ENCODE data around the gene DUSP22.
A peak's percentile ranks its signal among the peaks of the same experiment; 100 is the strongest.

DUSP22 gene

GRCh38 chr6:257774-258173 lies 34.5 kb upstream of the DUSP22 start:
- Histone ChIP-seq H3K4me3 (ENCODE audit: low read length) (no peak overlapping the region), H3K4me1 (ENCODE audit: low read length) (peaks cover 43% of the 10 kb centered on the region), H3K27me3 (ENCODE audit: low read depth, low read length) (no peaks in the 10 kb centered on the region), H4K20me1 (ENCODE audit: insufficient read depth, low read length) (no peaks in the 10 kb centered on the region), H3K9ac (ENCODE audit: low read length) (no peak overlapping the region), H3K9me3 (ENCODE audit: insufficient read depth, low read length) (no peaks in the 10 kb centered on the region), H3K36me3 (replicated peaks; ENCODE audit: low read depth, low read length) (no peaks in the 10 kb centered on the region), H3K79me2 (ENCODE audit: low read length) (no peaks in the 10 kb centered on the region), H2AFZ (ENCODE audit: low read depth, low read length) (no peak overlapping the region), H3K4me2 (ENCODE audit: low read length) (peak overlapping the region; percentile 27; the same call in 1 of the 2 replicates), H3K27ac (ENCODE audit: low read length) (no peak overlapping the region)
- TF ChIP-seq, protein P1, sequence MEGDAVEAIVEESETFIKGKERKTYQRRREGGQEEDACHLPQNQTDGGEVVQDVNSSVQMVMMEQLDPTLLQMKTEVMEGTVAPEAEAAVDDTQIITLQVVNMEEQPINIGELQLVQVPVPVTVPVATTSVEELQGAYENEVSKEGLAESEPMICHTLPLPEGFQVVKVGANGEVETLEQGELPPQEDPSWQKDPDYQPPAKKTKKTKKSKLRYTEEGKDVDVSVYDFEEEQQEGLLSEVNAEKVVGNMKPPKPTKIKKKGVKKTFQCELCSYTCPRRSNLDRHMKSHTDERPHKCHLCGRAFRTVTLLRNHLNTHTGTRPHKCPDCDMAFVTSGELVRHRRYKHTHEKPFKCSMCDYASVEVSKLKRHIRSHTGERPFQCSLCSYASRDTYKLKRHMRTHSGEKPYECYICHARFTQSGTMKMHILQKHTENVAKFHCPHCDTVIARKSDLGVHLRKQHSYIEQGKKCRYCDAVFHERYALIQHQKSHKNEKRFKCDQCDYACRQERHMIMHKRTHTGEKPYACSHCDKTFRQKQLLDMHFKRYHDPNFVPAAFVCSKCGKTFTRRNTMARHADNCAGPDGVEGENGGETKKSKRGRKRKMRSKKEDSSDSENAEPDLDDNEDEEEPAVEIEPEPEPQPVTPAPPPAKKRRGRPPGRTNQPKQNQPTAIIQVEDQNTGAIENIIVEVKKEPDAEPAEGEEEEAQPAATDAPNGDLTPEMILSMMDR (IDR thresholded peaks at IDR 0.05; ENCODE audit: low read depth, low read length) = no peak
- no peak for TF ChIP-seq EZH2phosphoT487 (IDR thresholded peaks at IDR 0.05; ENCODE audit: low read depth)

DNA sequence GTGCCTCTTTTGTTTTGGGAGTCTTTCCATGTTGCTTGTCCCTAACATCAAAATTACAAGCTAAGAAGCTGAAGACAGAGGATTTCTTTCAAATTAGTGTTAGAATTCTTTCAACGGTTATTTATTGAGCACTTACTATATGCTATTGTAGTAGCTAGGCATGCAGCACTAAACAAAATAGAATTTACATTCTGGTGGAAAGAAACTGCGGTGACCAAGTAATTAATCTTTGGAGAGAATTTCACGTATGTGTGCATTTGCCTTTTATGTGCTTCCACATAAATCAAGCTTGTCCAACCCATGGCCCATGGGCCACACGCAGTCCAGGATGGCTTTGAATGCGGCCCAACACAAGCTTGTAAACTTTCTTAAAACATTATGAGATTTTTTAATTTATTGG lies 33.0 kb upstream of the DUSP22 start:
- no peaks in the 10 kb centered on the region for H4K20me1 ChIP-seq (ENCODE audit: insufficient read depth, low read length)
- no peaks in the 10 kb centered on the region for H3K36me3 ChIP-seq (replicated peaks; ENCODE audit: low read depth, low read length)
- no peak overlapping the region for H2AFZ ChIP-seq (ENCODE audit: low read depth, low read length)
- peaks cover 33% of the 10 kb centered on the region for H3K4me1 ChIP-seq (ENCODE audit: low read length)
- no peaks in the 10 kb centered on the region for H3K27me3 ChIP-seq (ENCODE audit: low read depth, low read length)
- H3K9ac ChIP-seq (ENCODE audit: low read length) = no peak overlapping the region
- H3K9me3 ChIP-seq (ENCODE audit: insufficient read depth, low read length) = no peaks in the 10 kb centered on the region
- no peaks in the 10 kb centered on the region for H3K79me2 ChIP-seq (ENCODE audit: low read length)
- no peak overlapping the region for H3K4me3 ChIP-seq (ENCODE audit: low read length)
- H3K27ac ChIP-seq (ENCODE audit: low read length) = no peak overlapping the region
- TF ChIP-seq, protein P1 (IDR thresholded peaks at IDR 0.05; ENCODE audit: low read depth, low read length) = no peak
- no peak for TF ChIP-seq EZH2phosphoT487 (IDR thresholded peaks at IDR 0.05; ENCODE audit: low read depth)
- H3K4me2 ChIP-seq (ENCODE audit: low read length) = no peak overlapping the region

DNA sequence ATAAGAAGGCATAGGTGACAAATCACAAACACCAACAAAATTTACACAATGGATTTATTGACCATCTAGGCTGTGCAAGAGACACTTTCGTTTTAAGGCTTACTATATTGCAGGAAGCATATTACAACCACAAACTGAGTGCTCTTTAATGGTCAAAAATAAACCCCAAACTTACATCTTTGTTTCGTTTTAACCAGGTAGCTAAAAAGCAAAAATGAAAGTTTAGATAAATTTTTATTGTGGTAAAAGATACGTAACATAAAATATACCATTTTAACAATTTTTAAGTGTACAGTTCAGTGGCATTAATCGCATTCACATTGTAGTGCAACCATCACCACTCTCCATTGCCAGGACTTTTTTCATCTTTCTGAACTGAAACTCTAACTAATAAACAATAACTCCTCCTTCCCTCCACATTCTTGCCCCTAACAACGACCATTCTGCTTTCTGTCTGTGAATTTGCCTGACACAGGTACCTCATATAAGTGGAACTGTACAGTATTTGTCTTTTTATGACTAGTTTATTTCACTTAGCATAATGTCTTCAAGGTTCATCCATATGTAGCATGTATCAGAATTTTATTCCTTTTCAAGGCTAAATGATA lies 32.3 kb upstream of the DUSP22 start:
- no peak overlapping the region for H3K27ac ChIP-seq (ENCODE audit: low read length)
- no peak overlapping the region for H3K4me3 ChIP-seq (ENCODE audit: low read length)
- TF ChIP-seq, protein P1 (IDR thresholded peaks at IDR 0.05; ENCODE audit: low read depth, low read length) = no peak
- TF ChIP-seq EZH2phosphoT487 (IDR thresholded peaks at IDR 0.05; ENCODE audit: low read depth) = no peak
- no peaks in the 10 kb centered on the region for H3K79me2 ChIP-seq (ENCODE audit: low read length)
- H3K4me2 ChIP-seq (ENCODE audit: low read length) = no peak overlapping the region
- no peaks in the 10 kb centered on the region for H3K27me3 ChIP-seq (ENCODE audit: low read depth, low read length)
- H4K20me1 ChIP-seq (ENCODE audit: insufficient read depth, low read length) = no peaks in the 10 kb centered on the region
- H3K9ac ChIP-seq (ENCODE audit: low read length) = no peak overlapping the region
- no peaks in the 10 kb centered on the region for H3K36me3 ChIP-seq (replicated peaks; ENCODE audit: low read depth, low read length)
- H2AFZ ChIP-seq (ENCODE audit: low read depth, low read length) = no peak overlapping the region
- peaks cover 30% of the 10 kb centered on the region for H3K4me1 ChIP-seq (ENCODE audit: low read length)
- no peaks in the 10 kb centered on the region for H3K9me3 ChIP-seq (ENCODE audit: insufficient read depth, low read length)

DNA sequence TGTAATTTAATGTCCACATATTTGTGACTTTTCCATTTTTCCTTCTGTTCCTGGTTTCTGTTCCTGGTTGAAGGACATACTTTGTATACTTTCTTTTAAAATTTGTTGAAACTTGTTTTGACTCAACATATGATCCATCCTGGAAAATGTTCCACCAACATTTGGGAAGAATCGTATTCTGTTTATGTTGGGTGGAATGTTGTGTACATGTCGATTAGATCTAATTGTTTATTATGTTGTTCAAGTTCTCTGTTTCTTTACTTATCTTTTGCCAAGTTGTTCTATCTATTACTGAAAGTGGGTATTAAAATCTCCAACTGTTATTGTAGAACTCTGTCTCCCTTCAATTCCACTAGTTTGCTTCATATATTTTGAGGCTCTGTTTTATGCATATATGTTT lies 27.7 kb upstream of the DUSP22 start:
- H3K9ac ChIP-seq (ENCODE audit: low read length) = no peak overlapping the region
- no peaks in the 10 kb centered on the region for H3K36me3 ChIP-seq (replicated peaks; ENCODE audit: low read depth, low read length)
- no peaks in the 10 kb centered on the region for H3K9me3 ChIP-seq (ENCODE audit: insufficient read depth, low read length)
- no peak overlapping the region for H2AFZ ChIP-seq (ENCODE audit: low read depth, low read length)
- no peaks in the 10 kb centered on the region for H4K20me1 ChIP-seq (ENCODE audit: insufficient read depth, low read length)
- H3K27me3 ChIP-seq (ENCODE audit: low read depth, low read length) = no peaks in the 10 kb centered on the region
- no peak overlapping the region for H3K4me2 ChIP-seq (ENCODE audit: low read length)
- H3K27ac ChIP-seq (ENCODE audit: low read length) = no peak overlapping the region
- TF ChIP-seq EZH2phosphoT487 (IDR thresholded peaks at IDR 0.05; ENCODE audit: low read depth) = no peak
- TF ChIP-seq, protein P1 (IDR thresholded peaks at IDR 0.05; ENCODE audit: low read depth, low read length) = no peak
- no peak overlapping the region for H3K4me3 ChIP-seq (ENCODE audit: low read length)
- H3K4me1 ChIP-seq (ENCODE audit: low read length) = no peaks in the 10 kb centered on the region
- no peaks in the 10 kb centered on the region for H3K79me2 ChIP-seq (ENCODE audit: low read length)
